DOHH2 (cell line): ENCODE data around the gene MUSK.

Experiments
- H3F3A ChIP-seq: fragments of 200-600 bp; sonication (generic), shearing (Covaris generic); 2 replicates; pipeline ENCODE4 v1.6.0; 2016; ENCODE audit warnings: antibody characterized with exemption, mild to moderate bottlenecking; ENCODE audit not compliant: control insufficient read depth, insufficient read depth
- H3K27ac ChIP-seq: fragments of 200-600 bp; sonication (generic); 2 replicates; pipeline ENCODE4 v1.5.1; 2014; ENCODE audit warnings: low read depth, mild to moderate bottlenecking, low read length, moderate library complexity
- H3K27me3 ChIP-seq: fragments of 200-600 bp; sonication (generic); 2 replicates; pipeline ENCODE4 v1.6.1; 2014; ENCODE audit warnings: mild to moderate bottlenecking, low read length, mixed read lengths; ENCODE audit not compliant: control insufficient read depth
- H3K36me3 ChIP-seq: fragments of 200-600 bp; sonication (generic); 2 replicates; pipeline ENCODE4 v1.6.1; 2014; ENCODE audit warnings: mild to moderate bottlenecking, low read length, moderate library complexity, mixed read lengths; ENCODE audit not compliant: control insufficient read depth
- H3K4me1 ChIP-seq: fragments of 200-600 bp; sonication (generic); 2 replicates; pipeline ENCODE4 v1.6.1; 2014; ENCODE audit warnings: mild to moderate bottlenecking, low read length, mixed read lengths; ENCODE audit not compliant: control insufficient read depth
- H3K4me2 ChIP-seq: fragments of 200-600 bp; sonication (generic); 2 replicates; pipeline ENCODE4 v1.6.0; 2014; ENCODE audit warnings: mild to moderate bottlenecking, low read length, moderate library complexity
- H3K4me3 ChIP-seq: fragments of 200-600 bp; sonication (generic); 2 replicates; pipeline ENCODE4 v1.5.1; 2014; ENCODE audit warnings: mild to moderate bottlenecking, low read length, mixed read lengths
- H3K79me2 ChIP-seq: fragments of 200-600 bp; sonication (generic); 2 replicates; pipeline ENCODE4 v1.6.1; 2014; ENCODE audit warnings: mild to moderate bottlenecking, low read length, mixed read lengths; ENCODE audit not compliant: control insufficient read depth
- H3K9me2 ChIP-seq: fragments of 200-600 bp; sonication (generic); replicated peaks from 2 replicates; pipeline ENCODE4 v1.6.1; 2014; ENCODE audit warnings: mild to moderate bottlenecking, low read length, mixed read lengths; ENCODE audit not compliant: control insufficient read depth
- H3K9me3 ChIP-seq: fragments of 200-600 bp; sonication (generic); 2 replicates; pipeline ENCODE4 v1.6.1; 2014; ENCODE audit warnings: antibody characterized with exemption, low read length, mixed read lengths; ENCODE audit not compliant: control insufficient read depth, insufficient read depth
- H4K20me1 ChIP-seq: fragments of 200-600 bp; sonication (generic); 2 replicates; pipeline ENCODE4 v1.6.0; 2014; ENCODE audit warnings: low read depth, mild to moderate bottlenecking, antibody characterized with exemption, low read length, moderate library complexity; ENCODE audit not compliant: control insufficient read depth, insufficient read depth
- CTCF ChIP-seq: fragments of 200-600 bp; sonication (generic); IDR thresholded peaks from one replicate; pipeline ENCODE4 v1.5.1; 2014; ENCODE audit warnings: antibody characterized with exemption, mild to moderate bottlenecking, low read depth, low read length; ENCODE audit not compliant: poor library complexity, severe bottlenecking
- EZH2phosphoT487 ChIP-seq: fragments of 200-600 bp; sonication (generic); IDR thresholded peaks from 2 replicates; pipeline ENCODE4 v1.6.1; 2017; ENCODE audit warnings: borderline replicate concordance, mild to moderate bottlenecking, antibody characterized with exemption, low read length, moderate library complexity, mixed read lengths

The MUSK gene

DNA sequence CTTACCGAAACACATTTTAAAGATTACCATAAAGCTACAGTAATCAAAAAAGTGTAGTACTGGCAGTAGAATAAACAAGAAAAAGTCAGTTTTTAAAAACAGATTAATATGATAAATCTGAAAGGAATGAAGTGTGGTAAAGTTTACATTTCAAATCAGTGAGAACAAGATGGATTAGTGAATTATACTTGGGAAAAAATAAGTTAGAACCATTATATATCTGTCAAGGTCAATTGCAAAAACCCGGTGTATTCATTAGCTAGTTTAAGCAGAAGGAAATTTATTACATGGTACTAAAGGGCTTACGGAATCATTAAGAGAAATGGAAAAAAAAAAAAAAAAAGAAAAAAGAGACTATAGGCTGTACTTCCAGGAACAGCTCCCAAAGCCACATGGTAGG, 164.3 kb downstream of the MUSK start:
- Histone ChIP-seq H3F3A (no peaks in the 10 kb centered on the region), H3K27ac (no peak overlapping the region), H3K27me3 (no peaks in the 10 kb centered on the region), H3K4me3 (no peak overlapping the region), H3K4me1 (no peaks in the 10 kb centered on the region), H4K20me1 (no peaks in the 10 kb centered on the region), H3K9me2 (no peaks in the 10 kb centered on the region), H3K9me3 (no peaks in the 10 kb centered on the region), H3K4me2 (no peak overlapping the region), H3K36me3 (no peaks in the 10 kb centered on the region), H3K79me2 (no peaks in the 10 kb centered on the region)
- no peak for TF ChIP-seq EZH2phosphoT487
- TF ChIP-seq CTCF: no peak

DNA sequence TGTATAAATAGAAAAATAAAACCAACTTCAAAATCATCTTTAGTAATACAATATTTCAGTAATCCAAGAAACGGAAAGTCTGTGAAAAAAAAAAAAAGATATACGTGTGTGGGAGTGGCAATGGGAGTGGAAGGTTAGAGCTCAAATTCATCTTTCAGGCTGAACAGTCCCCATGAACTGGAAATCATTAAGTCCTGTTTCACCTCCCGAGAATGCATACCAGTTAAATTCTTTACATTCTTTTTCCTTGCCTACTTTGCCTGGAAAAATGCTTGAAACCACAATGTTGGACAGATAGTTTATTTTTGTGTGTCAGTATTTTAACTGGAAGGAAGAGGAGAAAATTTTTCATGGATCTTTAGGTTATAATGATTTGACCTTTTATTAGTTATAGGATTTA, 166.8 kb downstream of the MUSK start:
- Histone ChIP-seq H3K9me3 (no peaks in the 10 kb centered on the region), H3K4me3 (no peak overlapping the region), H3K4me1 (no peaks in the 10 kb centered on the region), H3K36me3 (no peaks in the 10 kb centered on the region), H3K9me2 (no peaks in the 10 kb centered on the region), H4K20me1 (no peaks in the 10 kb centered on the region), H3K79me2 (no peaks in the 10 kb centered on the region), H3K27me3 (no peaks in the 10 kb centered on the region), H3K27ac (no peak overlapping the region), H3K4me2 (no peak overlapping the region), H3F3A (no peaks in the 10 kb centered on the region)
- TF ChIP-seq CTCF (no peak), EZH2phosphoT487 (no peak)

DNA sequence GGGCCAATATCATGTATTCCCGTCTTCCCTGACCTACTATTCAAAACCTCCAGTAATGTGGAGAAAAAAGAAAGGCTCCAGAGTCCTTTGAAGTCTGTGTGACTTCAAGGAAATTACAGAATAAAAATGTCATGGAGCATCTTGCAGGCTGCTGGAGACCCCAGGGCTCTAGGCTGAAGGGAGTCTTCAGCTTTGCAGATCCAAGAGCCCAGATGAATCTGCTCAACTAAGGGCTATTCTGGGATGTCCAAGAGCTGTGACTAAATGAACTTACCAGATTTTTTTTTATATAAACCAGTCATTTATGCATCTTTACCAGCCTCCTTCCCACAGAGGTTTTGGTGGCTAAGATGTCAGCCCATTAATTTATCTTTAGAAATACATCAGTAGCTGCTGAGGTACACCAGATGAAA, 167.3 kb downstream of the MUSK start:
- H3K36me3 ChIP-seq: no peaks in the 10 kb centered on the region
- no peaks in the 10 kb centered on the region for H3K27me3 ChIP-seq
- H3K4me1 ChIP-seq: no peaks in the 10 kb centered on the region
- H3K9me3 ChIP-seq: no peaks in the 10 kb centered on the region
- no peak overlapping the region for H3K4me3 ChIP-seq
- no peaks in the 10 kb centered on the region for H3K79me2 ChIP-seq
- no peaks in the 10 kb centered on the region for H4K20me1 ChIP-seq
- H3K27ac ChIP-seq: no peak overlapping the region
- H3K4me2 ChIP-seq: no peak overlapping the region
- H3F3A ChIP-seq: no peaks in the 10 kb centered on the region
- H3K9me2 ChIP-seq: no peaks in the 10 kb centered on the region
- TF ChIP-seq EZH2phosphoT487: no peak
- no peak for TF ChIP-seq CTCF

GRCh38 chr9:110837401-110838005, 168.9 kb downstream of the MUSK start:
- no peak for TF ChIP-seq CTCF
- TF ChIP-seq EZH2phosphoT487: no peak
- no peaks in the 10 kb centered on the region for H3K9me2 ChIP-seq
- no peak overlapping the region for H3K4me2 ChIP-seq

More at GRCh38 chr9:110837401-110838005, 168.9 kb downstream of the MUSK start:
- no peaks in the 10 kb centered on the region for H3K9me3 ChIP-seq
- no peaks in the 10 kb centered on the region for H3K27me3 ChIP-seq
- H3K27ac ChIP-seq: no peak overlapping the region
- no peaks in the 10 kb centered on the region for H3K4me1 ChIP-seq
- no peak overlapping the region for H3K4me3 ChIP-seq
- H3F3A ChIP-seq: no peaks in the 10 kb centered on the region
- H4K20me1 ChIP-seq: no peaks in the 10 kb centered on the region
- no peaks in the 10 kb centered on the region for H3K36me3 ChIP-seq
- no peaks in the 10 kb centered on the region for H3K79me2 ChIP-seq
